LNCAP (cell line): ENCODE data around the gene SIRPB1.

Experiments used
- TF ChIP-seq, protein P1 (sequence below): fragments of 450-650 bp; IDR thresholded peaks from 2 replicates; pipeline ENCODE4 v1.5.1; 2017; ENCODE audit warnings: mild to moderate bottlenecking

Gene SIRPB1

DNA sequence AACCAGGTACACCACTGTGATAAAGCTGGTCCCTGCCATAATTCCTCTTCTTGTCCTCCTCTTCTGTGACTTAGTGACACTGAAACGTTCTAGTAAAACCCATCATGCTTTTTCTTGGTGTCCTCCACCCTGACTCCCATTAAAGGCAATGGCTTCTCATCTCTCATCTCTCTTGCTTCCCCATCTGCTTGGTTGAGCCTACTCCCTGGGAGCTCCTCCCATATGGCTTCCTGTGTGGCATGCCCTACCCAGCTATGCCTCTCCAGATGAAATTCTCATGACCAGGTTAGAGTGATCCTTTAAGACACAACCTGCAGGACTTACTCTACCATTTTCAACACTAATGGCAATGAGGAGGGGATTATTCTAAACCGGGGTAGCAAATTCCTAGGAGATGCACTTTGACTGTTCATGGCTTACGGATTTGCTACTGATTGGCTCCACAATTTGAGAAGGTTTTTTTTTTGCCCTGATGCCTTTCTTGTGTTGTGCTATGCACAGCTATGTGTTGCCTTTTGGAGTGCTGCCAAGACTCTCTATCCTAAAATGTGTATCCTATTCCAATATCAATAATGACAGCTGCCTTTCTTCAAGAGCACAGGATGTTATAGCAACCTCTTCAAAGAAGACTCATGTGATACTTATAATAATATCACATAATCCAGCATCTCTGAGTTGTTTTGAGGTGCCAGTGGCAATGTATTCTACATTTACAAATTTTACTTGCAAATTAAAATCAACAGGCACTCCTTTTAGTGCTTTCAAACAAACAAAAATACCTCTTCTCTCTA lies 31.7 kb upstream of the SIRPB1 start:
- TF ChIP-seq, protein P1, sequence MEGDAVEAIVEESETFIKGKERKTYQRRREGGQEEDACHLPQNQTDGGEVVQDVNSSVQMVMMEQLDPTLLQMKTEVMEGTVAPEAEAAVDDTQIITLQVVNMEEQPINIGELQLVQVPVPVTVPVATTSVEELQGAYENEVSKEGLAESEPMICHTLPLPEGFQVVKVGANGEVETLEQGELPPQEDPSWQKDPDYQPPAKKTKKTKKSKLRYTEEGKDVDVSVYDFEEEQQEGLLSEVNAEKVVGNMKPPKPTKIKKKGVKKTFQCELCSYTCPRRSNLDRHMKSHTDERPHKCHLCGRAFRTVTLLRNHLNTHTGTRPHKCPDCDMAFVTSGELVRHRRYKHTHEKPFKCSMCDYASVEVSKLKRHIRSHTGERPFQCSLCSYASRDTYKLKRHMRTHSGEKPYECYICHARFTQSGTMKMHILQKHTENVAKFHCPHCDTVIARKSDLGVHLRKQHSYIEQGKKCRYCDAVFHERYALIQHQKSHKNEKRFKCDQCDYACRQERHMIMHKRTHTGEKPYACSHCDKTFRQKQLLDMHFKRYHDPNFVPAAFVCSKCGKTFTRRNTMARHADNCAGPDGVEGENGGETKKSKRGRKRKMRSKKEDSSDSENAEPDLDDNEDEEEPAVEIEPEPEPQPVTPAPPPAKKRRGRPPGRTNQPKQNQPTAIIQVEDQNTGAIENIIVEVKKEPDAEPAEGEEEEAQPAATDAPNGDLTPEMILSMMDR, result no peak

GRCh38 chr20:1648101-1648500 lies 28.3 kb upstream of the SIRPB1 start:
- TF ChIP-seq, protein P1, result no peak

DNA sequence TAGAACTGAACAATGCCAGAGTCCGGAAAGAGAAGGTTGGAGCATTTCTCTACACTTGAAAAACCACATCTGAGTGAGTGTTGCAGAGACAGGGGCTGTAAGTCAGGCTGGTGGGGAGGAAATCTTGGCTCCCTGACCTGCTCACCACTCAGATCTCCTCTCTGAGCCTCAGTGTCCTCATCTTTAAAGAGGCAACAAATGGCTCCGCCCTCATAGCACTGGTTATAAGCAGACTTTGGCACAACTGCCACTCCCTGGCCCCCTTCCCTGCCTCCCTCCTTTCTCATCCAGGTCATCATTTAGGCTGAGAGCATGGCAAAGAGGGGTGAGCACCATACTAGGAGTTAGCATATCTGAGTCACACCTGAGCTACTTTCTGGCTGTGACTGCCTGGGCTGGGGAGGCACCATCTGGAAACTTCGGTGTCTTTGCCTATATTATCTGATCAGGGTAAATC lies 27.2 kb upstream of the SIRPB1 start:
- TF ChIP-seq, protein P1, result no peak

DNA sequence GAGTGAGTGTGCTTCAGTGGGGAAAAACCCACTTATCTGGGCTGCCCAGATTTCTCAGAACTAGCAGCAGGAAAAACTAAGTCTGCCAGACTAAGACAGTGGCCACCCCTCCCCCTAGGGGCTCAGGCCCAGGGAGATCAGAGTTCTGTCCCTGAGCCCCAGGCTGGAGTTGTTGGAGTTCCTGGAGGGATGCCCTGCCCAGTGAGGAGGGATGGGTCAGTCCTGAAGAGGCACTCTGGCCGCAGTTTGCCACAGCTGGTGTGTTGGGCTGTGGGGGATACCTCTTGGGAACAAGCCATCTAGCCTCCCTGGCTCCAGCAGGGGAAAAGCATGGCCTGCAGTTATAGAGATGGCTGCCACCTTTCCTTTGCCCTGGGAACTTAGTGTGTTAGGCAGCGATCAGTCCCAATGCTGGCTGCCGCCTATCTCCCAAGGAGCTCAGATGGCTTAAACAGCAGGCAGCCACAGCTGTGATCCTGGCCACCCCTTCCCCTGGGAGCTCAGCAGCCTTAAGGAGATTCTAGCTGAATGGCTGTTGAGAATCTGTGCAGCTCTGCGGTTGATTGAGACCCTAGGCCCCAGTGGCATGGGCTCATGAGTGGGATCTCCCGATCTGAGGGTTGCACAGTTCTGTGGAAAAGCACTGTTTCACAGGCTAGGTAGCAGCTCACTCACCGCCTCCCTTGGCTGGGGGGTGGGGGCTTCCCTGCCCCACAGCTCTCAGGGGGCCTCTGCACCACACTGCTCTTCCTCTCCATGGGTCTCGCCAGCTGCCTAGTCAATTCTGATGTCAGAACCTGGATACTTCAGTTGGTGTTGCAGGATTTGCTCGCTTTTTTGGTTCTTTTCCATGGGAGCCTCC lies 24.5 kb upstream of the SIRPB1 start:
- TF ChIP-seq, protein P1, result no peak

DNA sequence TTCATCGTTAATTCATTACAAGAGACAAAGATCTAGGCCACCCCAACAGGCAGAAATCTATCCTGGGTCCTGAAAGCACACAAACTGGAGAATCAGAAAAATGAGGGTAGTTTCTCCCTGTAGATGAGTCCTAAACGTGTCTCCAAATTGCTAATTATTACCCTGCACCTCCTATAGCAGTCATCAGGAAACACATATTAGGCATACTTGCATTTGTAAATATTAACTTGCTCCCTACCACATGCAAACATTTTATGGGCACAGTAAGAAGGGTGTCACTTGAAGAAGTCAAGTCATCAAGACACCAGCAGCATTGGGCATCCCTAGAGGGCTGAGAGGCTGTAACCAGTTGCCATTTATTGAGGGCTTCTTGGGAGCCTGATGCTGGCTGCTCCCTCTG lies 17.9 kb upstream of the SIRPB1 start:
- TF ChIP-seq, protein P1, result no peak

- TF ChIP-seq, protein P1, result no peak
Observed at GRCh38 chr20:1637226-1637625, 17.4 kb upstream of the SIRPB1 start.

GRCh38 chr20:1636621-1637020 lies 16.8 kb upstream of the SIRPB1 start:
- TF ChIP-seq, protein P1, result no peak
